IPS-18c (cell line): ENCODE results near the gene VMP1.
"Not testable (repeated sequence)": the region's sequence is repeated elsewhere in the genome, so short reads cannot be mapped to it uniquely, and the experiment has no call there.

ENCODE experiments used
- H3K4me3 ChIP-seq: 2 replicates; pipeline ENCODE4 v1.7.0; 2013; ENCODE audit warnings: low read depth, mild to moderate bottlenecking, low read length, moderate library complexity; ENCODE audit not compliant: insufficient read depth
- H3K9me3 ChIP-seq: one replicate; pipeline ENCODE4 v1.6.1; 2013; ENCODE audit warnings: mild to moderate bottlenecking, low read length, moderate library complexity; ENCODE audit not compliant: control insufficient read depth, insufficient read depth

The VMP1 gene

GRCh38 chr17:59853919-59854729, 146.7 kb downstream of the VMP1 start:
- H3K4me3 ChIP-seq, H3K9me3 ChIP-seq: not testable (repeated sequence)

GRCh38 chr17:59856859-59857794, 149.7 kb downstream of the VMP1 start:
- H3K9me3 ChIP-seq, result no peaks in the 10 kb centered on the region
- no peak overlapping the region for H3K4me3 ChIP-seq

- H3K9me3 ChIP-seq, result no peaks in the 10 kb centered on the region
- no peak overlapping the region for H3K4me3 ChIP-seq
Observed at GRCh38 chr17:59858167-59858816, 150.8 kb downstream of the VMP1 start.

GRCh38 chr17:59858932-59859331, 151.5 kb downstream of the VMP1 start:
- Histone ChIP-seq H3K4me3 (no peak overlapping the region), H3K9me3 (no peaks in the 10 kb centered on the region)

GRCh38 chr17:59859444-59860025, 152.1 kb downstream of the VMP1 start:
- H3K9me3 ChIP-seq, result peaks cover 2% of the 10 kb centered on the region
- H3K4me3 ChIP-seq, result no peak overlapping the region

DNA sequence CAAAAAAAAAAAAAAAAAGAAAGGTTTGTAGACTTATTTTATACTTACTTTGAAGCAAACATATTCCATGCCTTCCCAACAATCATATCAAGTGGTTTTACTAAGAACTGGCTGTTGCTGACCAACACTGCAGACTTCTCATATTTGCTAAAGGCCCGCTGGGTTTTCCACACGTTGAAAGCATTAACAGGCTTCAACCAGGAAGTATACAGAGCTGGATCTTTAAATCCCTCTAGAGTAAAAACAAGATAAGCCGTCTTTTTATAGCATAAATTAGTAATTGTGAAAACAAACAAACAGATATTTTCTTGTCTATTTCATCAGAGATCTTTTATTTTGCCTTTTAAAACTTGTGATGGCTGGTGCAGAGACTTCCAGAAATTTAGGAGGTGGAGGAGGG, 156.2 kb downstream of the VMP1 start:
- Histone ChIP-seq H3K9me3 (peaks cover 2% of the 10 kb centered on the region), H3K4me3 (no peak overlapping the region)

DNA sequence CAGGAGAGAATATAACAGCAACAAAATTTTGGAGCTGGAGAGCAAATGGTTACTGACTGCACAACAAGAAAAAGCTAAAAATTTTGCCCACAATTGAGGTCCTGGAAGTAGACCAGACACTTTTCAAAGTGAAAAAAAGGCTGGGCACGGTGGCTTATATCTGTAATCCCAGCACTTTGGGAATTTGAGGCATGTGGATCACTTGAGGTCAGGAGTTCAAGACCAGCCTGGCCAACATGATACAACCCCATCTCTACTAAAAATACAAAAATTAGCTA, 162.4 kb downstream of the VMP1 start:
- H3K9me3 ChIP-seq, result no peaks in the 10 kb centered on the region

GRCh38 chr17:59870482-59870881, 163.0 kb downstream of the VMP1 start:
- H3K9me3 ChIP-seq, result no peaks in the 10 kb centered on the region
- H3K4me3 ChIP-seq, result no peak overlapping the region

More for the DNA sequence above, 162.4 kb downstream of the VMP1 start:
- no peak overlapping the region for H3K4me3 ChIP-seq

- H3K9me3 ChIP-seq, result no peaks in the 10 kb centered on the region
- H3K4me3 ChIP-seq, result no peak overlapping the region
Observed at GRCh38 chr17:59872351-59872750, 164.9 kb downstream of the VMP1 start.

GRCh38 chr17:59873414-59873813, 166.0 kb downstream of the VMP1 start:
- H3K4me3 ChIP-seq, H3K9me3 ChIP-seq: not testable (repeated sequence)

DNA sequence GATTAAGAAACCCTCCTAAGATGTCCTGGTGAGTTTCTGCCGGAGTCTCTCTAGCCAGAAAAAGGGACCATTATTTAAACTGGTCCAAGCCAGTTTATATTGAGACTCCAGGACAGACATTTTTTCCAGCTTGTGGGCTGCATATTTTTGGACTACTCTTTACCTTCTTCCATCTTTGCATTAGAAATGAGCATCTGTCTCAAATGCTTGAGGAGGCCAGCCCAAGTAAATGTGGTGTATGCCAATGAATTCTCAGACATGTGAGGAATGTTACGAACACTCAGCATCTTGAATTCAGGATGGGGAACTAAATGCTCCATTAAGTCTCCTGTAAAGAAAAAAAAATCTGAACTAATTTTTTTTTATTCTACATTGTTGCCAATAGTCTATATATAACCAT, 166.9 kb downstream of the VMP1 start:
- Histone ChIP-seq H3K4me3 (no peak overlapping the region), H3K9me3 (no peaks in the 10 kb centered on the region)

- Histone ChIP-seq H3K9me3 (no peaks in the 10 kb centered on the region), H3K4me3 (no peak overlapping the region)
Observed at GRCh38 chr17:59876107-59876506, 168.7 kb downstream of the VMP1 start.

DNA sequence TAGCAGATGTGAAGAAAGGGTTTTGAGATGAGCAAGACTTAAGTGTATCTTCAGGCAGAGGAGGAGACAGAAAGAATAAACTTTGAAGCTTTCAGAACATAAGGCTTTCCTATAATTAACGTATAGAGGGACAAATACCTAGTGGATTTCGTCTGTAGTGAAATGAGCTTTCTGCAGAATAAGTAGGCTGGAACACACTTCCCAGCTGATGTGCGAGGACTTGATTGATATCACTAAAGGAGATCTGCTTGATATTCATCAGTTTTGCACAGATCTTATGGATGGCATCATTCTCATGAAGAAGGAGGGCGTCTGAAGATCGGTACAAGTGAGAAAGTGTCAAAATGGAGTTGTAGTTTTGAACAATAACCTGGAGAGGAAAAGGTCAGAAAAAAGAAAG, 170.5 kb downstream of the VMP1 start:
- H3K9me3 ChIP-seq, result no peaks in the 10 kb centered on the region
- no peak overlapping the region for H3K4me3 ChIP-seq

GRCh38 chr17:59878624-59879023, 171.2 kb downstream of the VMP1 start:
- Histone ChIP-seq H3K4me3 (no peak overlapping the region), H3K9me3 (no peaks in the 10 kb centered on the region)

GRCh38 chr17:59884861-59885260, 177.4 kb downstream of the VMP1 start:
- Histone ChIP-seq H3K9me3 (no peaks in the 10 kb centered on the region), H3K4me3 (no peak overlapping the region)

DNA sequence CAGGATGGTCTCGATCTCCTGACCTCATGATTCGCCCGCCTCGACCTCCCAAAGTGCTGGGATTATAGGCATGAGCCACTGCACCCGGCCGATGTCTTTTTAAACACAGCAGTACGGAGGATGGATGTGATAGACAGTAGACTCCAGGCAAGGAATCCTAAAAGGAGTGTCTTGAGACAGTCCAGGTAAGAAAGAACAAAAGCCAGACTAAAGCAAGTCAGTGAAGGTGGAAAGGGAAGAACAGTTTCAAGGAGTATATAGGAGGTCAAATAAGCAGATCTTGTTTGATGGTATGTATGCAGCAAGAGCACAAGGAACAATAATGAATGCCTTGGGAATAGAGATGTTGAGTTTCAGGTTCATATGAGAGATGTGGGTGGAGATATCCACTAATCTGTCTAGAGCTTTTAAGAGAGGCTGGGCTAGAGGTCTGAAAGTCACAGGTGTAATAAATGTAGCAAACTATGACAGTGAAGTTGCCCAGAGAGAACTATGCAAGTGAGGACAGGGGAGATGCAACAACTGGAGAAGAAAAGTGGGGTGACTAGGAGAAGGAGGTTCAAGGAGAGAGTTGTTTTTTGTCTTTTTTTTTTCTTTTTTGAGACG, 180.8 kb downstream of the VMP1 start:
- no peak overlapping the region for H3K4me3 ChIP-seq
- H3K9me3 ChIP-seq, result no peaks in the 10 kb centered on the region

GRCh38 chr17:59890720-59891119, 183.3 kb downstream of the VMP1 start:
- no peak overlapping the region for H3K4me3 ChIP-seq
- H3K9me3 ChIP-seq, result no peaks in the 10 kb centered on the region
